HK-2 (cell line): Measurements from ENCODE around the gene WEE2.
"Not testable (repeated sequence)": the region's sequence is repeated elsewhere in the genome, so short reads cannot be mapped to it uniquely, and the experiment has no call there.

Source experiments
- DNase-seq: peaks from one replicate; pipeline ENCODE4 v3.0.0-alpha.2; 2018; ENCODE audit not compliant: unreplicated experiment

WEE2 gene

GRCh38 chr7:141708351-141708750, at the start of gene WEE2:
WEE2 (plus strand) TSS chr7:141708353; CDS start chr7:141708759, 406 bp downstream.
- DNase-seq, result no peak

GRCh38 chr7:141659501-141659900, 48.7 kb upstream of the WEE2 start:
- no peak for DNase-seq

DNA sequence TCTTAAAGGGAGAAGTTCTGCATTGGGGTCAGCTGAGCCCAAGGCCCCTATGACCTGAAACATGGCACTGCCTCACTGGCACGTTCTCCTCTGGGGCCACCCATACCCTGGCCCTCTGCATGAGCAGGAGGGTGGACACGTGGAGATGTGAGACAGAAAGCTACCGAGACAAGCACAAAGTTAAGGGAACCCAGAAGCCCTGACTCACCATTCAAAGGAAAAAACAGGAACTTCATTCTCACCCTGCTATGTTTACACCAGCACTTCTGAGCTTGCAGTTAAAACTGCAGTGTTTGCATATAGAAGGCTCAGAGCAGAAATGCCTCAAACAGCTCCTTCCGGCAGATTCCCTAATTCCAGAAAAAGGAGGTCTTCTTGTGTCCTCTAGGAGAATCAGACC, 47.9 kb upstream of the WEE2 start:
- DNase-seq, result no peak

DNA sequence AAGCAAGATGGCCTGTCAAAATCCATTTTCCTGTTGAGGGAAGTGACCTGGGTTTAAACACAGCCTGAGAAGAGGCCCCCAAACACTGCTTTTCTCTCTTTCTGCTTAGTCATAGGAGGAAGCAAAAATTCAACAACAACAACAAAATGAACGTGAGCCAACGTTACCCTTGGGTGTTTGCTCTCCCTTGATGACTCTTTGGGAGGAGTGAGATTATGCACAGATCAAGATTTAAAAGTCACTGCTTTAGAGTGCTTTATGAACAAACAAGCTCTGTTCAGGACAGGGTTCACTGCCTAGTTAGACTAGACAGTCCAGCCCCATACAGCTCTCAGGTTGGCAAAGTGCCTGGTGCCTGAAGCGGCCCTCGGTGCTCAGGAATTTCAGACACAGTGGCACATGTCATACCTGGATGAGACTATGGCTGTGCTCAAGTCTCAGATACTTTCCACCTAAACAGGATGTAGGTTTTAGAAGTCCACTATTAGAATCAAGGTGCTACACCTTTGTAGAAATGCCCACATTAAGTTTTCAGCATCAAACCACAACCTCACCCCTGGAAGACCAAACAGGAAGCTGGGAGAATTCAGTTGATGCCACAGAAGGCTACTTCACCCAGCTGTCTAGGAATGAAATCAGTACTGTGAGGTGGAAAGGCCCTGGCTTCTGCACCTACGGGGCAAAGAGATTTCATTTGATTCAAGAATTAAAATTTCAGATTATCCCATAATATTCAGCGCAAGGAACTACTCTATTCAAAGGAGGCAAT, 44.9 kb upstream of the WEE2 start:
- DNase-seq, result no peak

GRCh38 chr7:141664450-141664849, 43.7 kb upstream of the WEE2 start:
- DNase-seq, result no peak

GRCh38 chr7:141665208-141666035, 42.7 kb upstream of the WEE2 start:
- no peak for DNase-seq

DNA sequence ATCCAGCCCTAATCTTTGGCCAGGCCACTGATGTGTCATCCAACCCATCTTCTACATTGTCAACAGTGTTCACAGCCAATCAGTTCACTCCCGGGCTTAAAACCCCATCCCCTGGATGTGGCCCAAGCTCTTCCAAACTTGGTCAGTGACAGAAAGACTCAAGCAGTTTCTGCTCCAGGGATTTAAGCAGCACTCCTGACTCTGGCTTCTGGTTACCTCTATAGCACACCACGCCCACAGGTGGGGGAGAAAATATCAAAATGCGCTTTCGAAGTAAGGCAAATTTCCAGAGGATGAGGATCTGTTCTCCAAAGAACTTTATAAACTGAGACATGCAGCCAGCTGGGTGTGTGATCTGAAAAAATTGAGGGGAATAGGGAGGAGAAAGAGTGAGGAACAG, 42.1 kb upstream of the WEE2 start:
- DNase-seq, result no peak

- DNase-seq, result no peak
Observed at GRCh38 chr7:141668853-141669252, 39.3 kb upstream of the WEE2 start.

DNA sequence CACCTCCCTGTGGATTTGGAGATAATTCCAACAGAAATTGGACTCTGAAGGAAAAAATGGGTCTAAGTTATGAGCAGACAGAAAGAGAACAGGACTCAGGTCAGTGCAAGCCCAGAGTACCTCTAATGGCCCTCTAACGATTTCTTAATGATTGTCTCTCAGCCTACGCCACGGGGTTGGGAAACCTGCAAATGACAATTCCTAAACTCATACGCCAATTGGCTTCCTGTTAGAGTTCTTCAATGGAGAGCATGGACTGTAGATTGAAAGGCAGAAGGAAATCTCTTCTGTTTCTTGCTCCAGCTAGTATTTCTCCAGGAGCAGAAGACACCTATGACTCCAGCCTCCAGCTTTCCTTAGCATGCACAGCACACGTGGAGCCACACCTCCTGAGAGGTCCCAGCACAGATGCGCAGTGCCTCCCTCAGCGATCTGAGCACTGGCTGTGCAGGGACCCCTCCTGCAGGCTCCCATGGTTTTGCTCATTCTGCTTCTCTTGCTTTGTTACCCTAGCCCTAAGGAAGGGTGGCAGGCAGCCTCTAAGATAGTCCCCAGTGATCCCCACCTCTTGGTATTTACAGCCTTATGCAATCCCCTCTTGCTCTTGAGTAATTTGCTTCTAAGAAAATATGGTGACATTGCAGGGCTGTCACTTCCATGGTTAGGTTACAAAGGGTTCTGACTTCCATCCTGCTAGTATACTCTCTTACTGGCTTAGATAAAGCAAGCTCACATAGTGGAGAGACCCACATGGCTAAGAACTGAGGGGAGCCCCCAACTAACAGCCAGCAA, 36.3 kb upstream of the WEE2 start:
- DNase-seq, result no peak

GRCh38 chr7:141673346-141673745, 34.8 kb upstream of the WEE2 start:
- no peak for DNase-seq

GRCh38 chr7:141674171-141674671, 33.9 kb upstream of the WEE2 start:
- no peak for DNase-seq

DNA sequence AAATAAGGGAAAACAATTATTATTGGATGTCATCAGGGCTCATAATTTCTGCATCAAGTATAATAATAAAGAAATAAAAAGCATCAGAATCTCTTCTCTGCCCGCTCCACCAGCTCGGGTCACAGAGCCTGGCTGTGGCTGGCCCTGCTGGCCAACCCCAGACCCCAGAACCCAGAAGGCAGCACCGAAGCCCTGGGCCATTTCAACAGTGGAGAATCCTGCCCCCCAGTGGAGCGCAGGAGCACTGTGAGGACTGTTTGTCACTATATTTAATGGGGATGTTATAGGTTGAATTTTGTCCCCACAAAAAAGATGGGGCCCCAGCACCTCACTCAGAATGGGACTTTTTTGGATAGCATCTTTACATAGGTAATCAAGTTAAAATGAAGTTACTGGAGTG, 33.5 kb upstream of the WEE2 start:
- DNase-seq, result no peak

DNA sequence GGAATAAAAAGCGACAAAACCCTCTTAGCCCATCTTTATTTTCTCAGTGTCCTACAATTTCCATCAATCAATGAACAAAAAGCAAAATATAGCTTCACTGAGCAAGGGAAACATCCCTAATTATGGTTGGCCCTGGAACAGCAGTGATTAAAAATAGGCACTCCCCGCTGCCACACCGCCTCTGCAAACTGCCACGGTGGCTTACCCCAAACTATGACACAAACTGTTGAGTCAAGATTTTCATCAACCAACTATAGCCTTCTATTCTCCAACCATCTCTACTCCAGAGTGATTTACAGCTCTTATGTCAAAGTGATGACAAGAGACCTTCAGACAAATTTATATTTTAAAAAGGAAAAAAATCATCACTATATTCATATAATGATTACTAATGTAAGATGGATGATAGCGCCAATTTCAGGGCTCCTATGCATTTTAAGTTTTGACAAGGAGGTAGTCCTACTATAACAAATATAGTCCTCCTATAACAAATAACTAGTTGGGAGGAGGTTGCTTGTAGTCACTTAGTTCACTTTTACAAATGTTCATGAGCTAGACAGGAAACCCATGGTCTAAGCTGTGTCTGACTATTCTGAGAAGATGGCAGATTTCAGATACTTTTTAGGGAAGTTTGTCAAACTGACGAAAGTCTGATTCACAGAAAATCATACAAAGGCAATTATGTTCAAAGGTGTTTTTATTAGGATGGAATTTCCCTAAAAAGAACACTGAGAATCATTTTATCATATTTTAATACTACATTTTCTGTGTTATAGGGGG, 32.5 kb upstream of the WEE2 start:
- DNase-seq, result no peak

DNA sequence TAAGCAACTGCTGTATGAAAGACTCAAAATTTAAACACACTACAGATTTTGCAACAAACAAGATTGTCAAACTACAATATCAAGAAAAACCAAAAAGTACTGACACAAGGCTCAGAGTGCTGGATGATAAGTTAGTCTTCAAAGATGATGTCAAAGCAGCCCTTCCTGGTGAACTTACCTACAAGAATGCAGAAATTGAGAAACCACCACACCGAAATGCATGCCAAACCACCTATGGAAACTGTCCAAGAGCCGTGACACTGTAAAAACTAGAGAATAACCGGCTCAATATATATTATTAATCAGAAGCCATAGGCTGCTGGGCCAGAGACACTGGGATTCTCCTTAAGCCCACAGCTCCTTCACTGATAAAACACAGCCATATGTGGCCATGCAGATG, 31.5 kb upstream of the WEE2 start:
- DNase-seq, result no peak

GRCh38 chr7:141679014-141679413, 29.1 kb upstream of the WEE2 start:
- DNase-seq, result no peak

GRCh38 chr7:141685285-141686023, 22.7 kb upstream of the WEE2 start:
- DNase-seq, result no peak

- no peak for DNase-seq
Observed at GRCh38 chr7:141686074-141686473, 22.1 kb upstream of the WEE2 start.

DNA sequence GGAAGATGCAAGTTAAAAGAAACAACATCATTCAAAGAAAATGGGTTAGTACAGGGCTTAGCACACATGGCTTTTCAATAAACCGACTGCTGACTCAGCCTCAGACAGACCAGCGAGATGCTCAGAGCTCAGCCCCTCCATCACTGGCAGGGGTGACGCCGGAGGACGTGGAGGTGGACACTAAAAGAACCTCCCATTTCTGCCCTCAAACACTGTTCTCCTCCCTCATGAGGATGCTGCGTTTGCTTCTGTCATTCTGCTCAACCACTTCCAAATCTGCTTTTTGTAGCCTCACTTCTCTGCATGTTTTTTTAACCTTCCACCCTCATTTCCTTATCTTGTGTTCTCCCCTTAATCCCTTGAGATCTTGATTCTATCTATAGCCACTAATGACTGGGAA, 21.5 kb upstream of the WEE2 start:
- no peak for DNase-seq

DNA sequence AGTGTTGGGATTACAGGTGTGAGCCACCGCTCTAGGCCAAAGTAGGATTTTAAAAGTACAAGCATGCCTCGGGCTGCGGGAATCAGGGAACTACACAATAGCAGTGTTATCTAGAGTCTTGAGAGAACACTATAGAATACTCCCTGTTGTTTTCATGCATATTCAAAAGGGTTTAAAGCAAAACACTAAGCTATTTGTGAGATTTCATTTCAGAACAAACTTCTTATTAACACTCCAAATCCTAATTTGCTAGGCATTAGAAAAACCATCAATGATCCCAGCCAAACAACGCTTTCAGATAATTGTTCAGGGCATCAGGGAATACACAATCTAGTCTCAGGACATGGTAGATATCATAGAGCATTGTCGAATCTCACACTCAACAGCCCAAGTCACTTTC, 20.1 kb upstream of the WEE2 start:
- no peak for DNase-seq

- not testable (repeated sequence) for DNase-seq
Observed at GRCh38 chr7:141689072-141689825, 18.9 kb upstream of the WEE2 start.
